GM12878 (cell line): ENCODE measurements around the gene GAMT. TPM values are rescaled to one million over a fixed set of nuclear protein-coding genes. Genes with fewer than 3 reads are reported as not detected.

Experiments used
- ATF7 ChIP-seq: fragments of 450-650 bp; IDR thresholded peaks from 2 replicates; pipeline ENCODE4 v1.6.1; 2016; ENCODE audit warnings: low read depth, mild to moderate bottlenecking
- BMI1 ChIP-seq: fragments of 450-650 bp; IDR thresholded peaks from 2 replicates; pipeline ENCODE4 v1.6.1; 2016; ENCODE audit warnings: mild to moderate bottlenecking, moderate library complexity, borderline replicate concordance
- BRCA1 ChIP-seq: IDR thresholded peaks from 2 replicates; pipeline ENCODE4 v1.6.1; 2011; ENCODE audit warnings: low read depth, low read length, improper control_type of control experiment
- CBFB ChIP-seq: IDR thresholded peaks from 2 replicates; pipeline ENCODE4 v1.6.1; 2016; ENCODE audit warnings: antibody characterized with exemption, low read depth
- CEBPZ ChIP-seq: fragments of 150-350 bp; IDR thresholded peaks from 2 replicates; pipeline ENCODE4 v1.6.1; 2016; ENCODE audit warnings: low read depth, low read length
- CHD1 ChIP-seq: IDR thresholded peaks from 2 replicates; pipeline ENCODE4 v1.6.1; 2012; ENCODE audit warnings: low read depth, low read length, improper control_type of control experiment
- CHD4 ChIP-seq: fragments of 200-600 bp; sonication (generic); IDR thresholded peaks from 2 replicates; pipeline ENCODE4 v1.6.1; 2016; ENCODE audit warnings: mild to moderate bottlenecking
- DPF2 ChIP-seq: fragments of 450-650 bp; IDR thresholded peaks from 2 replicates; pipeline ENCODE4 v1.6.1; 2017; ENCODE audit warnings: mild to moderate bottlenecking
- E2F4 ChIP-seq: IDR thresholded peaks from 2 replicates; pipeline ENCODE4 v1.6.1; 2012; ENCODE audit warnings: low read depth, low read length, improper control_type of control experiment
- EED ChIP-seq: sonication (generic); IDR thresholded peaks from 2 replicates; pipeline ENCODE4 v1.6.1; 2016; ENCODE audit warnings: antibody characterized with exemption, low read depth
- ELK1 ChIP-seq: IDR thresholded peaks from 2 replicates; pipeline ENCODE4 v1.6.1; 2012; ENCODE audit warnings: low read depth, low read length, improper control_type of control experiment
- IRF3 ChIP-seq: fragments of 450-650 bp; IDR thresholded peaks from 2 replicates; pipeline ENCODE4 v1.6.1; 2014; ENCODE audit warnings: mild to moderate bottlenecking
- LARP7 ChIP-seq: fragments of 450-650 bp; IDR thresholded peaks from 2 replicates; pipeline ENCODE4 v1.6.1; 2017; ENCODE audit warnings: mild to moderate bottlenecking
- MTA3 ChIP-seq: IDR thresholded peaks from 2 replicates; pipeline ENCODE4 v1.6.1; 2012; ENCODE audit warnings: low read length, inconsistent platforms, borderline replicate concordance
- MXI1 ChIP-seq: fragments of 150-350 bp; IDR thresholded peaks from 2 replicates; pipeline ENCODE4 v1.6.1; 2011; ENCODE audit warnings: low read depth, mild to moderate bottlenecking, inconsistent platforms, low read length, improper control_type of control experiment
- NR2C1 ChIP-seq: fragments of 450-650 bp; IDR thresholded peaks from 2 replicates; pipeline ENCODE4 v1.6.1; 2017; ENCODE audit warnings: antibody characterized with exemption, mild to moderate bottlenecking, moderate library complexity
- PRDM15 ChIP-seq: fragments of 450-650 bp; formaldehyde crosslinking; IDR thresholded peaks from 2 replicates; pipeline ENCODE4 v1.4.0; 2020; ENCODE audit warnings: mild to moderate bottlenecking, moderate library complexity
- TCF3 ChIP-seq: IDR thresholded peaks from 2 replicates; pipeline ENCODE4 v1.6.1; 2012; ENCODE audit warnings: low read depth, mild to moderate bottlenecking, low read length, borderline replicate concordance; ENCODE audit not compliant: insufficient read depth
- ZNF24 ChIP-seq: fragments of 450-650 bp; IDR thresholded peaks from 2 replicates; pipeline ENCODE4 v1.6.1; 2017; ENCODE audit warnings: antibody characterized with exemption, mild to moderate bottlenecking
- ZSCAN29 ChIP-seq: fragments of 450-650 bp; IDR thresholded peaks from 2 replicates; pipeline ENCODE4 v1.6.1; 2017; ENCODE audit warnings: mild to moderate bottlenecking, moderate library complexity
- polyA plus RNA-seq, 11 experiments: library from polyadenylated mRNA; depleted of rRNA in 4 of 11; unstranded in 6 of 11; stranded (reverse) in 5 of 11; fragments of >200 nt; fragmentation: Nextera tagmentation in 4 of 11; fragmentation: Illumina TruSeq in 1 of 11; extraction: Ambion mirVana in 4 of 11; extraction: Trizol in 1 of 11; gene quantifications; 1 replicate in 1 of 11; 2 replicates in 10 of 11; pipeline versions ENCODE4 v1.2.1 to v1.2.3, GENCODE V29; 2011 to 2016; ENCODE audit warnings: inconsistent platforms in 2 of 11, missing spikeins in 2 of 11, low read depth in 1 of 11
- total RNA-seq, 4 experiments: library from RNA; depleted of rRNA in 3 of 4; stranded (reverse); fragments of >200 nt in 3 of 4; fragmentation: Illumina TruSeq in 1 of 4; extraction: Trizol in 1 of 4; gene quantifications; 2 replicates each; pipeline versions ENCODE4 v1.2.1 to v1.2.3, GENCODE V29; 2013 to 2021

Gene GAMT
- total and polyA plus RNA-seq, 10 of the 15 experiments (the other 5 are each of a cell fraction or from before 2014, with no cell fraction given), result 1.6 to 131 (median 38.8) TPM

GRCh38 chr19:1383312-1384084 lies 17.8 kb downstream of the GAMT start, which contains the start of gene NDUFS7 (continued):
- no peak for TF ChIP-seq CEBPZ
- TF ChIP-seq BRCA1, result no peak; the same call in 1 of the 2 replicates
- TF ChIP-seq NR2C1, result peak; percentile 94
- peak; percentile 96 for TF ChIP-seq MXI1
- TF ChIP-seq CHD4, result no peak
- TF ChIP-seq CBFB, result peak; percentile 51
- peak; percentile 73 for TF ChIP-seq TCF3
- peak; percentile 84; the same call in 1 of the 2 replicates for TF ChIP-seq CHD1
- TF ChIP-seq MTA3, result no peak
- peak; percentile 27 for TF ChIP-seq EED
- peak; percentile 100 for TF ChIP-seq ZNF24
- TF ChIP-seq ZSCAN29, result peak; percentile 99
- peak; percentile 93 for TF ChIP-seq DPF2
- TF ChIP-seq E2F4, result no peak; the same call in 1 of the 2 replicates
- TF ChIP-seq LARP7, result peak; percentile 98
- peak; percentile 70 for TF ChIP-seq ATF7
- peak; percentile 86 for TF ChIP-seq ELK1
- no peak for TF ChIP-seq BMI1
- peak; percentile 36; the same call in 1 of the 2 replicates for TF ChIP-seq IRF3
- TF ChIP-seq PRDM15 (CRISPR knock-in tag), result peak; percentile 19; the same call in 1 of the 2 replicates
